OCI-LY3 (cell line): ENCODE data around the gene MYOCD.

ENCODE experiments used
- H2AFZ ChIP-seq: fragments of 200-600, 300-600 bp; shearing (Covaris generic); 2 replicates; pipeline ENCODE4 v1.6.0; 2014; ENCODE audit warnings: antibody characterized with exemption, low read depth, low read length
- H3K27ac ChIP-seq: fragments of 200-600, 300-600 bp; sonication (generic); 2 replicates; pipeline ENCODE4 v1.5.1; 2014; ENCODE audit warnings: mild to moderate bottlenecking, low read length, moderate library complexity, mixed read lengths
- H3K27me3 ChIP-seq: fragments of 200-600, 300-600 bp; sonication (generic); 2 replicates; pipeline ENCODE4 v1.6.1; 2014; ENCODE audit warnings: low read depth, low read length, mixed read lengths
- H3K36me3 ChIP-seq: fragments of 200-600, 300-600 bp; sonication (generic); replicated peaks from 2 replicates; pipeline ENCODE3; 2014; ENCODE audit warnings: low read depth, low read length, mixed read lengths
- H3K4me1 ChIP-seq: fragments of 300-600, 200-600 bp; sonication (generic); 2 replicates; pipeline ENCODE4 v1.6.1; 2014; ENCODE audit warnings: low read length, mixed read lengths
- H3K4me2 ChIP-seq: fragments of 200-600, 300-600 bp; sonication (generic); 2 replicates; pipeline ENCODE4 v1.6.1; 2014; ENCODE audit warnings: low read length, mixed read lengths
- H3K4me3 ChIP-seq: fragments of 300-600, 200-600 bp; sonication (generic); 2 replicates; pipeline ENCODE4 v1.5.1; 2014; ENCODE audit warnings: antibody characterized with exemption, mild to moderate bottlenecking, low read length, moderate library complexity
- H3K79me2 ChIP-seq: fragments of 300-600, 200-600 bp; shearing (Covaris generic); 2 replicates; pipeline ENCODE4 v1.6.1; 2014; ENCODE audit warnings: mild to moderate bottlenecking, low read length, mixed read lengths
- H3K9ac ChIP-seq: fragments of 300-600, 200-600 bp; shearing (Covaris generic); 2 replicates; pipeline ENCODE4 v1.6.0; 2014; ENCODE audit warnings: mild to moderate bottlenecking, low read length, moderate library complexity
- H3K9me3 ChIP-seq: fragments of 200-600, 300-600 bp; shearing (Covaris generic); 2 replicates; pipeline ENCODE4 v1.6.1; 2014; ENCODE audit warnings: low read length, mixed read lengths; ENCODE audit not compliant: insufficient read depth
- H4K20me1 ChIP-seq: fragments of 200-600, 300-600 bp; sonication (generic); 2 replicates; pipeline ENCODE4 v1.6.1; 2016; ENCODE audit warnings: low read length, mixed read lengths; ENCODE audit not compliant: insufficient read depth
- EZH2phosphoT487 ChIP-seq: fragments of 200-600 bp; shearing (Covaris generic); IDR thresholded peaks from 2 replicates; pipeline ENCODE4 v1.6.1; 2018; ENCODE audit warnings: antibody characterized with exemption, mixed run types, low read depth
- TF ChIP-seq, protein P1 (sequence below): fragments of 200-600, 300-600 bp; sonication (generic); IDR thresholded peaks from 2 replicates; pipeline ENCODE4 v1.5.1; 2014; ENCODE audit warnings: antibody characterized with exemption, low read length, low read depth

The MYOCD gene

DNA sequence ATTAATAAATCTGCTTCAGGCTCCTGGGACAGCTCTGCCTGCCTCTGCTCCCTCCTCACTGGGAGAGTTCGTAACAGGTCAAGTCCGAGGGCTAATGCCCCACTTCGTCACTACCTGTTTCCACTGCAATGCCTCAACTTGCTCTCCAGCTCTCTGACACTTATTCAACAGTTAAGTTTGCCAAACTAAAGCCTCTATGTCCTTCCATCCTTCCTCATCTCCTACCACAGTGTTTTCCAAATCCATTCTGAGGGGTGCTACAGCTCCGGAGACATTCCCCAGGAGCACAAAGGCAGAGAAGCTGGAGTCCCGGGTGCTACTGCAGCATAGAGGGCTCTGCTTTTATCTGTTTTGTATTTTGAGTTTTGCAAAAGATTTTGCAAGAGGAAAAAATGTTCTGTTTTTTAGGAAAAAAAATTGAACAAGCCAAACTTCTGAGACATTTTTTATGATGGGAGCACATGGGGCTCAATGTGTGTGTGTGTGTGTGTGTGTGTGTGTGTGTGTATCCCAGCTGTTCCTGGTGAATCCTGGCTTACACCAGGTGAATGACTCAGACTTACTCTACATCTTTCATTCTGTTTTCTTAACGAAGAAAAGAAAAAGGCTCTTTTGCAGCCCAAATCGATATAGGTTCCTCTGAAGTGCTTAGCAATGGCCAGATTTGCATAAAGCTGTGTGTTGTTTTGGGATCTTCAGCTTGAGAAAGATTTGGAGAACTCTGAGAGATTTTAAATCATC, 46.1 kb upstream of the MYOCD start:
- Histone ChIP-seq H4K20me1 (no peaks in the 10 kb centered on the region), H2AFZ (peak overlapping the region; percentile 70; the same call in 1 of the 2 replicates), H3K4me3 (peak overlapping the region; percentile 27), H3K27ac (no peak overlapping the region), H3K4me2 (peak overlapping the region; percentile 60), H3K27me3 (no peaks in the 10 kb centered on the region), H3K4me1 (peaks cover 11% of the 10 kb centered on the region), H3K36me3 (no peaks in the 10 kb centered on the region), H3K9me3 (no peaks in the 10 kb centered on the region), H3K79me2 (no peaks in the 10 kb centered on the region), H3K9ac (no peak overlapping the region)
- no peak for TF ChIP-seq EZH2phosphoT487
- TF ChIP-seq, protein P1, sequence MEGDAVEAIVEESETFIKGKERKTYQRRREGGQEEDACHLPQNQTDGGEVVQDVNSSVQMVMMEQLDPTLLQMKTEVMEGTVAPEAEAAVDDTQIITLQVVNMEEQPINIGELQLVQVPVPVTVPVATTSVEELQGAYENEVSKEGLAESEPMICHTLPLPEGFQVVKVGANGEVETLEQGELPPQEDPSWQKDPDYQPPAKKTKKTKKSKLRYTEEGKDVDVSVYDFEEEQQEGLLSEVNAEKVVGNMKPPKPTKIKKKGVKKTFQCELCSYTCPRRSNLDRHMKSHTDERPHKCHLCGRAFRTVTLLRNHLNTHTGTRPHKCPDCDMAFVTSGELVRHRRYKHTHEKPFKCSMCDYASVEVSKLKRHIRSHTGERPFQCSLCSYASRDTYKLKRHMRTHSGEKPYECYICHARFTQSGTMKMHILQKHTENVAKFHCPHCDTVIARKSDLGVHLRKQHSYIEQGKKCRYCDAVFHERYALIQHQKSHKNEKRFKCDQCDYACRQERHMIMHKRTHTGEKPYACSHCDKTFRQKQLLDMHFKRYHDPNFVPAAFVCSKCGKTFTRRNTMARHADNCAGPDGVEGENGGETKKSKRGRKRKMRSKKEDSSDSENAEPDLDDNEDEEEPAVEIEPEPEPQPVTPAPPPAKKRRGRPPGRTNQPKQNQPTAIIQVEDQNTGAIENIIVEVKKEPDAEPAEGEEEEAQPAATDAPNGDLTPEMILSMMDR = no peak

DNA sequence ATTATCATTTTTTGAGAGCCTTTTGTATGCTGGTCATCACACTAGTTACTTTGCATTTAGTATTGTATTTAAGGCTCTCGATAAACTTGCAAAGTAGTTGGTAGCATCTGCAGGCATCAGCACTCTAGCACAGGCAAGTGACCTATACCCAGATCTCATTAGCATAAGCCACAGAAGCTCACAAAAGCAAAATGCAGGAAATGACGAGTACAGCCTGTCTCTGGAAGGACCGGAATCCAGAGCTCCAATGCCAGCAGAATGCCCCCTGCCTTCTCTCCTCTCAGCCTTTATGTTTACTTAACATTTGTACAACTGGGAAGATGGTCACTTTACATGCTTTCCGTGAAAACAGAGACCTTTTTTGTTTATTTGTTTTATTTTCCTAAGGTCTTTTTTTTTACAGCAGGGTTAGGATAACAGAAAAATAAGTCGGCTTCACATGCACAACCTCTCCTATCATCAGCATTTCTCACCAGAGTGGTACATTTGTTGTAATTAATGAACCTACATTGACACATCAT, 45.4 kb upstream of the MYOCD start:
- Histone ChIP-seq H3K9me3 (no peaks in the 10 kb centered on the region), H3K36me3 (no peaks in the 10 kb centered on the region), H3K4me3 (no peak overlapping the region), H3K9ac (no peak overlapping the region), H3K27ac (no peak overlapping the region), H3K79me2 (no peaks in the 10 kb centered on the region), H3K4me1 (peaks cover 11% of the 10 kb centered on the region), H3K4me2 (peak overlapping the region; percentile 60), H2AFZ (no peak overlapping the region), H4K20me1 (no peaks in the 10 kb centered on the region), H3K27me3 (no peaks in the 10 kb centered on the region)
- TF ChIP-seq, protein P1 = no peak
- TF ChIP-seq EZH2phosphoT487 = no peak

DNA sequence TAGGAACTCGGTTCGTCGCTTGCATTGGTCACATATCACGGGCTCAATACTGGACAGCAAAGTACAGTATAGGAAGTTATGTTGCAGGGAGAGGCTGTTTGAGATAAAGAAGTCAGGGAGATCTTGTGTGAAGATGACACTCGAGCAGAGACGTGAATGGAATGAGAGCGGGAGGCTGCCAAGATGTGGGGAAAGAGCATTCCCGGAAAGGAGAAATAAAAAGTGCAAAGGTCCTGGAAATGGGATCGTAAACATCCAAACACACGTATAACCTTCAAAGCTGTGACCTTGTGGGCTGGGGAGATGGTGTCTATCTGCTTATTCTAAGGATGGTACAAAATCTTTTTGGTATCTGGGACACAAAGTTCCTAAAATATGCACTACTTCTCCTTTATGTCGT, 43.0 kb upstream of the MYOCD start:
- no peaks in the 10 kb centered on the region for H3K79me2 ChIP-seq
- no peaks in the 10 kb centered on the region for H3K9me3 ChIP-seq
- H4K20me1 ChIP-seq = no peaks in the 10 kb centered on the region
- no peaks in the 10 kb centered on the region for H3K27me3 ChIP-seq
- H3K27ac ChIP-seq = no peak overlapping the region
- H3K4me3 ChIP-seq = no peak overlapping the region
- H2AFZ ChIP-seq = no peak overlapping the region
- no peak overlapping the region for H3K4me2 ChIP-seq
- H3K4me1 ChIP-seq = peaks cover 11% of the 10 kb centered on the region
- H3K9ac ChIP-seq = no peak overlapping the region
- no peaks in the 10 kb centered on the region for H3K36me3 ChIP-seq
- TF ChIP-seq EZH2phosphoT487 = no peak
- TF ChIP-seq, protein P1 = no peak

DNA sequence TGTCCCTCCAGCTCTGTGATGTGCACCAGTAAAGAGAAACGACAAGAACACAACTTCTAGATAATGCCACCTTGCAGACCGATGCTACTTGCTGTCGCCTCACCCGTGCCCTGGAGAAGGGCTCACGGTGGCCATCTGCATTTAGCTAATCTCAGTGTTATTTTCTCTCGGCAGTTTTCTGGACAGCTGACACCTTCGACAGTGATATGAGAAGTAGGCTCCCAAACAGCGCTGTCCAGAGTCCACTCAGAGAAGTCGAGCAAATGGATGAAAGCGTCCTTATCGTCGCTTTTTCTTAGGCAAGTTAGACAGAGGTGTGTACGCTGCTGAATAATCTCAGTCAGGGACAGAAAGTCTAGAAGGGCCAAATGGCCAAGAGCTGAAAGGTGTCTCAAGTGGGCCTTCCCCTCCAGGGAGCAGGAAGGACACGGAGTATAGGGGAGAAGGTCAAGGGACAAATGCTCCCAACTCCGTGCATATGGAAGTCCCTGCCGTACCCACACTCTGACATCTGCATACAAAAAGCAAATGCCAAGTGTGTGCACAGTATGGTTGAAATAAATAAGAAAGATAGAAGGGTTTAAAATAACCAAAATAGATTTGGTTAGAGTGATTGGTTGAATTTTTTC, 42.4 kb upstream of the MYOCD start:
- TF ChIP-seq EZH2phosphoT487 = no peak
- TF ChIP-seq, protein P1 = no peak

More for the DNA sequence above, 42.4 kb upstream of the MYOCD start:
- Histone ChIP-seq H2AFZ (no peak overlapping the region), H3K79me2 (no peaks in the 10 kb centered on the region), H3K4me3 (no peak overlapping the region), H3K27ac (no peak overlapping the region), H3K4me1 (peaks cover 11% of the 10 kb centered on the region), H3K27me3 (no peaks in the 10 kb centered on the region), H3K9ac (no peak overlapping the region), H3K36me3 (no peaks in the 10 kb centered on the region), H4K20me1 (no peaks in the 10 kb centered on the region), H3K4me2 (no peak overlapping the region), H3K9me3 (no peaks in the 10 kb centered on the region)
